Aorta (tissue), 5 donors: ENCODE measurements around the gene TBCEL. TPM values are rescaled to one million over a fixed set of nuclear protein-coding genes. Genes with fewer than 3 reads are reported as not detected.
A peak's percentile ranks its signal among the peaks of the same experiment; 100 is the strongest.

Source experiments
- ATAC-seq: fragments of 200-7000 bp; cut with Tn5 transposase; one replicate; pipeline ENCODE4 v1.9.1; 2022; ENCODE audit warnings: moderate library complexity; ENCODE audit not compliant: low FRiP score
- DNase-seq, 2 donors: peaks; one replicate each; pipeline ENCODE4 v3.0.0-alpha.2; 2020
- H3K27ac ChIP-seq, 2 donors: one replicate each; pipeline ENCODE4 v1.5.1; 2013; ENCODE audit warnings: low read length in 2 of 2, mild to moderate bottlenecking in 2 of 2, moderate library complexity in 2 of 2, control low read depth in 1 of 2, inconsistent platforms in 1 of 2, low read depth in 1 of 2
- H3K27me3 ChIP-seq, 2 donors: one replicate each; pipeline ENCODE4 v1.6.1; 2013; ENCODE audit warnings: control low read depth in 1 of 2, low read length in 1 of 2, mild to moderate bottlenecking in 1 of 2, moderate library complexity in 1 of 2; ENCODE audit not compliant: insufficient read depth in 2 of 2, control insufficient read depth in 1 of 2
- H3K36me3 ChIP-seq, 2 donors: one replicate each; pipeline ENCODE4 v1.6.1; 2013; ENCODE audit warnings: control low read depth in 1 of 2, low read length in 1 of 2, mild to moderate bottlenecking in 1 of 2; ENCODE audit not compliant: insufficient read depth in 2 of 2, control insufficient read depth in 1 of 2
- H3K4me1 ChIP-seq, 2 donors: one replicate each; pipeline ENCODE4 v1.6.1; 2013; ENCODE audit warnings: low read length in 2 of 2, control low read depth in 1 of 2, mild to moderate bottlenecking in 1 of 2, moderate library complexity in 1 of 2; ENCODE audit not compliant: insufficient read depth in 2 of 2, control insufficient read depth in 1 of 2
- H3K4me3 ChIP-seq, 2 donors: one replicate each; pipeline ENCODE4 v1.5.1; 2013; ENCODE audit warnings: low read length in 2 of 2, control low read depth in 1 of 2, mild to moderate bottlenecking in 1 of 2
- H3K9me3 ChIP-seq: one replicate; pipeline ENCODE4 v1.6.1; 2013; ENCODE audit warnings: mild to moderate bottlenecking, low read length; ENCODE audit not compliant: control insufficient read depth
- WGBS, 2 donors: extraction: QIAGEN DNeasy Blood & Tissue Kit; methylation state at CpG; one replicate each; pipeline ENCODE4 v1.1.7; 2013; 5-methylcytosine and 5-hydroxymethylcytosine counted together
- intact Hi-C, 2 donors: fragments of 100-400 bp; cut with DNase I; formaldehyde crosslinking; loops; one replicate each; pipeline versions ENCODE4 v1.14.2 to v1.15.0; 2022
- polyA plus RNA-seq, 2 donors: library from polyadenylated mRNA; stranded (reverse); fragments of 200-250 nt; gene quantifications; one replicate each; pipeline ENCODE4 v1.2.3, GENCODE V29; 2013
- total RNA-seq, 2 donors: library from RNA; stranded (reverse); fragmentation: NEBNext Ultra II Directional; extraction: Animal tissue kit (Norgen Biotek cat#: 25700); gene quantifications; one replicate each; pipeline ENCODE4 v1.2.1, GENCODE V29; 2021
- donor health status: healthy with polysubstance abuse.
- donor health status: Bipolar disorder and iron deficiency.
- donor health status: DM: no; HTN: no; CAD: no.
- donor health status: DM: no; HTN: no; CAD: no.
- donor health status: DM: yes; HTN: yes; CAD: no.

Gene TBCEL
- total and polyA plus RNA-seq, 4 donors: 5.9 to 29.1 (median 16.6) TPM

- intact Hi-C loops: no loop called here
- no peak for ATAC-seq
- WGBS, 2 donors: 92 to 93% methylated on average over 1 of the region's 1 CpG
Measured at GRCh38 chr11:121082219-121082618, 58.3 kb downstream of the TBCEL start.

DNA sequence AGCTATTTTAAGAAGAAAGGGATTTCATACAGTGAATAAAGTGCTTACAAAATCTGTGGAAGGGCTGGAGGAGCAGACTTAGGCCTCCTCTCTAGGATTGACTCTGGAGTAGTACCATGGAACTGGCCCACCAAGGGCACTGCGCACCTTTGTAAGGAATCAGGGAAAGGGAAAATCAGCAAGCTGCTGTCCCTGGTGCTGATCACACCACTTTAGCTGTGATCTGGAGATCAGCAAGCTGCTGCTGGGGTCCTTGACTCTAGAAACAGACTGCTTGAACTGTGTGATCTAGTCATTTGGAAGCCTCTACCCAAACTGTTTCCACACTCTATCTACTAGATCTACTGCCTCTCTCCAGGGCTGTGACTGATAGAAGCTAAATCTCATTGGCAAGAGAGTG lies 58.8 kb downstream of the TBCEL start:
- no peaks in the 10 kb centered on the region for H3K4me1 ChIP-seq
- WGBS, 2 donors: 79 to 86% methylated on average over 1 of the region's 1 CpG
- no peak for DNase-seq
- no peaks in the 10 kb centered on the region for H3K9me3 ChIP-seq
- H3K27ac ChIP-seq: no peak overlapping the region
- intact Hi-C loops: no loop called here
- ATAC-seq: no peak
- peaks cover 0 to 4% of the 10 kb centered on the region in 2 donors for H3K36me3 ChIP-seq
- no peaks in the 10 kb centered on the region for H3K27me3 ChIP-seq
- no peak overlapping the region for H3K4me3 ChIP-seq

More at GRCh38 chr11:121082219-121082618, 58.3 kb downstream of the TBCEL start:
- peaks cover 0 to 4% of the 10 kb centered on the region in 2 donors for H3K36me3 ChIP-seq
- no peaks in the 10 kb centered on the region for H3K9me3 ChIP-seq
- no peak for DNase-seq
- H3K27me3 ChIP-seq: no peaks in the 10 kb centered on the region
- no peaks in the 10 kb centered on the region for H3K4me1 ChIP-seq
- no peak overlapping the region for H3K27ac ChIP-seq
- no peak overlapping the region for H3K4me3 ChIP-seq

- Histone ChIP-seq H3K9me3 (no peaks in the 10 kb centered on the region), H3K4me3 (no peak overlapping the region), H3K4me1 (no peaks in the 10 kb centered on the region), H3K36me3 (peaks cover 0 to 2% of the 10 kb centered on the region in 2 donors), H3K27me3 (no peaks in the 10 kb centered on the region), H3K27ac (no peak overlapping the region)
- intact Hi-C loops: no loop called here
- 41 to 43% methylated on average over 4 of the region's 4 CpGs for WGBS, 2 donors
- no peak for ATAC-seq
- no peak for DNase-seq
Measured at GRCh38 chr11:121086866-121087265, 63.0 kb downstream of the TBCEL start.

GRCh38 chr11:121089566-121089965 lies 65.7 kb downstream of the TBCEL start:
- Histone ChIP-seq H3K9me3 (no peaks in the 10 kb centered on the region), H3K4me3 (no peak overlapping the region), H3K4me1 (no peaks in the 10 kb centered on the region), H3K36me3 (peaks cover 0 to 2% of the 10 kb centered on the region in 2 donors), H3K27me3 (no peaks in the 10 kb centered on the region), H3K27ac (no peak overlapping the region)
- 94 to 98% methylated on average over 1 of the region's 1 CpG for WGBS, 2 donors
- no peak for DNase-seq
- no peak for ATAC-seq
- intact Hi-C loops: no loop called here

GRCh38 chr11:121090145-121090721 lies 66.3 kb downstream of the TBCEL start:
- Histone ChIP-seq H3K36me3 (peaks cover 0 to 2% of the 10 kb centered on the region in 2 donors), H3K4me1 (no peaks in the 10 kb centered on the region), H3K27ac (no peak overlapping the region), H3K27me3 (no peaks in the 10 kb centered on the region), H3K9me3 (no peaks in the 10 kb centered on the region), H3K4me3 (no peak overlapping the region)
- 95 to 98% methylated on average over 5 of the region's 5 CpGs for WGBS, 2 donors
- ATAC-seq (no peak), DNase-seq (no peak)
- intact Hi-C loops: no loop called here

GRCh38 chr11:121091492-121092152 lies 67.7 kb downstream of the TBCEL start:
- no peak for ATAC-seq
- 84 to 91% methylated on average over 3 of the region's 3 CpGs for WGBS, 2 donors
- H3K27ac ChIP-seq: no peak overlapping the region
- H3K9me3 ChIP-seq: no peaks in the 10 kb centered on the region
- no peaks in the 10 kb centered on the region for H3K4me1 ChIP-seq
- intact Hi-C loops: no loop called here
- H3K27me3 ChIP-seq: no peaks in the 10 kb centered on the region
- H3K4me3 ChIP-seq: no peak overlapping the region
- DNase-seq: peak in 1 of 2 donors; percentile 48
- peaks cover 0 to 2% of the 10 kb centered on the region in 2 donors for H3K36me3 ChIP-seq

DNA sequence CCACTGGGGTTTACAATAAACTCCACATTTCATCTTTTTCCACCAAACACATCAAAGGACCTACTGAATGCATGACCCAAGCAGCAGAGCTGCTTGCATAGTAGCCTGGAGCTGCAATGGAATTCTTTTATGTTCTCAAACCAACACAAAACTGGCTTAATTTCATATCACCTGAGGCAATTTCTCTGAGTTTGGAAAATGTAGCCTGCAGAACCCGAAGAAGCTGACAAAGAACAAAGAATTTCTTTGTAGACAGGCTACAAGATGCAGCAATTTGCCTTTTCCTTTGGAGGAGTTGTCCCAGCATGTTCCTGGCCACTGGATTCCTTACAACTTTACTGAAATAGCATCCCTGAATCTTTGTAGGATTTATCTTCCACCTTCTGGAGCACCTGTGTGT lies 71.7 kb downstream of the TBCEL start:
- DNase-seq (no peak), ATAC-seq (no peak)
- no peak overlapping the region for H3K4me3 ChIP-seq
- H3K9me3 ChIP-seq: no peaks in the 10 kb centered on the region
- intact Hi-C loops: no loop called here
- H3K27me3 ChIP-seq: no peaks in the 10 kb centered on the region
- H3K27ac ChIP-seq: no peak overlapping the region
- WGBS, 2 donors: 84 to 94% methylated on average over 1 of the region's 1 CpG
- H3K4me1 ChIP-seq: peaks cover 0 to 2% of the 10 kb centered on the region in 2 donors
- H3K36me3 ChIP-seq: no peaks in the 10 kb centered on the region

GRCh38 chr11:121099364-121099763 lies 75.5 kb downstream of the TBCEL start:
- 84 to 89% methylated on average over 4 of the region's 4 CpGs for WGBS, 2 donors
- ATAC-seq (no peak), DNase-seq (no peak)
- Histone ChIP-seq H3K27me3 (no peaks in the 10 kb centered on the region), H3K4me3 (no peak overlapping the region), H3K27ac (no peak overlapping the region), H3K36me3 (peaks cover 0 to 1% of the 10 kb centered on the region in 2 donors), H3K9me3 (no peaks in the 10 kb centered on the region), H3K4me1 (peaks cover 0 to 2% of the 10 kb centered on the region in 2 donors)
- intact Hi-C loops: no loop called here

- Histone ChIP-seq H3K27ac (no peak overlapping the region), H3K9me3 (no peaks in the 10 kb centered on the region), H3K27me3 (no peaks in the 10 kb centered on the region), H3K4me3 (no peak overlapping the region), H3K4me1 (peaks cover 0 to 2% of the 10 kb centered on the region in 2 donors), H3K36me3 (peaks cover 0 to 2% of the 10 kb centered on the region in 2 donors)
- DNase-seq (no peak), ATAC-seq (no peak)
- WGBS, 2 donors: 48 to 55% methylated on average over 4 of the region's 4 CpGs
- intact Hi-C loops: loop anchor here in 1 of 2 donors (10.0 kb wide), 1 partner anchor 585 kb away; the partner anchor contains the start of gene GRIK4
Measured at GRCh38 chr11:121099885-121100284, 76.0 kb downstream of the TBCEL start.
